NCI-H2227 (cell line): Measurements from ENCODE around the gene HDAC4.

Source experiments
- DNase-seq: peaks from one replicate; lab custom pipeline; 2025; ENCODE audit not compliant: unreplicated experiment; lab: John Stamatoyannopoulos, UW

HDAC4 gene

GRCh38 chr2:239226677-239227581 is 173.9 kb downstream of the HDAC4 start:
- no peak for DNase-seq

GRCh38 chr2:239225871-239226561 is 174.8 kb downstream of the HDAC4 start:
- no peak for DNase-seq

DNA sequence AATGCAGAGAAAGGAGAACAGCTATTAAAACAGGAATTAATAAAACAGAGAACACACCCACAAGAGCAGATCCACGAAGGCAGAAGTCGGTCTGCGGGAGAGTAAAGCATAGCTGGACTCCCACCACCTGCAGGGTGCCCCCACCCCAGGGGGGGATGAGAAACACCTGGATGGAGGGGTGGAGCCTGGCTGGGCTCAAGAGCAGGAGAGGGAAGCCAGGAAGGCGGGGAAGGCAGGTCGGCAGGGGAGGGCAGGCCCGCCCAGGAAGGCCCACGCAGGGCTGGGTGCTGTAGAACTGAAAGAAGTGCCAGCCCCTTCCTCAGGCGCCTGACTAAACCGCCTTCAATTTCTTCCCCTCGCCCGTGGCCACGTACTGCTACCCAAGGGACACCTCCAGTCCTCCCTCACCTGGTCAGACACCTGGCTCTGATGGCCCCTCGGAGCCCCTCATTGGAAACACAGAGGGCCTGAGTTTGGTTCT is 175.4 kb downstream of the HDAC4 start:
- no peak for DNase-seq

- no peak for DNase-seq
These were observed 175.9 kb downstream of the HDAC4 start for GRCh38 chr2:239224955-239225354.

- DNase-seq = no peak
These were observed 176.6 kb downstream of the HDAC4 start for GRCh38 chr2:239224199-239224570.

- DNase-seq = no peak
These were observed 177.3 kb downstream of the HDAC4 start for GRCh38 chr2:239223310-239224198.

- DNase-seq = no peak
These were observed 178.0 kb downstream of the HDAC4 start for GRCh38 chr2:239222706-239223309.

- DNase-seq = no peak
These were observed 178.5 kb downstream of the HDAC4 start for GRCh38 chr2:239222312-239222660.

- DNase-seq = no peak
These were observed 179.8 kb downstream of the HDAC4 start for GRCh38 chr2:239220981-239221396.

GRCh38 chr2:239220341-239220740 is 180.5 kb downstream of the HDAC4 start:
- no peak for DNase-seq

DNA sequence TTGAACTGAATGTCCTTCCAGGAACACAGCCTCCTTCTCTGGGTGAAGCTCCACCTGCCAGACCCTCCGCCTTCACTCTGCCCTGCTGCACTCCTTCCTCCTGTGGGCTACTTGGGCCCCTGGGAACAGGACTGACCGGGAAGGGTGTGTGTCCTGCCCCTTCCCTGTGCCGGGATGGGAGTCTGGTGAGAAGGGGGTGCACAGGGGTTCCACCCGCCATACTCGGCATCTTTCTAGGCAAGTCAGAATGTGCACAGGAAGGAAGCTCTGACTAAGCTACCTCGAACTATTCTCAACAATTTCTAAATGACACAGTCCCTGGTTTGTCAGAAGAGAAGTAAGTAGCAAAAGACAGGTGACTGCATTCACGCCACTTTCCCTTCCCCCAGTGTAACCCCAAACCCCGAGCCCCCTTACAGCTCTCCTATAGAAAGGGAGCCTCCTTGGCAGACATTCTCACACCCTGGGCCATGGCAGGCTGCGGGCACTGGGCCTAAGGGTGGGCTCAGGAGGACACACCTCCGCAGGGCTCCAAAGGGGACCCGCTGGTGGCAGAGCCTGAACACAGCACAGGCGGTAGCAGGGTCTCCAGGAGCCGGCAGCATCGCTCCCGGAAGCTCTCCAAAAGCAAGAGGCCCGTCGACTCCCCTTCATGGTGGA is 184.1 kb downstream of the HDAC4 start:
- DNase-seq = no peak

GRCh38 chr2:239215988-239216613 is 184.7 kb downstream of the HDAC4 start:
- DNase-seq = no peak

- DNase-seq = no peak
These were observed 185.5 kb downstream of the HDAC4 start for GRCh38 chr2:239215136-239215925.

- DNase-seq = no peak
These were observed 186.1 kb downstream of the HDAC4 start for GRCh38 chr2:239214725-239215124.

GRCh38 chr2:239213643-239214101 is 187.1 kb downstream of the HDAC4 start:
- DNase-seq = no peak

DNA sequence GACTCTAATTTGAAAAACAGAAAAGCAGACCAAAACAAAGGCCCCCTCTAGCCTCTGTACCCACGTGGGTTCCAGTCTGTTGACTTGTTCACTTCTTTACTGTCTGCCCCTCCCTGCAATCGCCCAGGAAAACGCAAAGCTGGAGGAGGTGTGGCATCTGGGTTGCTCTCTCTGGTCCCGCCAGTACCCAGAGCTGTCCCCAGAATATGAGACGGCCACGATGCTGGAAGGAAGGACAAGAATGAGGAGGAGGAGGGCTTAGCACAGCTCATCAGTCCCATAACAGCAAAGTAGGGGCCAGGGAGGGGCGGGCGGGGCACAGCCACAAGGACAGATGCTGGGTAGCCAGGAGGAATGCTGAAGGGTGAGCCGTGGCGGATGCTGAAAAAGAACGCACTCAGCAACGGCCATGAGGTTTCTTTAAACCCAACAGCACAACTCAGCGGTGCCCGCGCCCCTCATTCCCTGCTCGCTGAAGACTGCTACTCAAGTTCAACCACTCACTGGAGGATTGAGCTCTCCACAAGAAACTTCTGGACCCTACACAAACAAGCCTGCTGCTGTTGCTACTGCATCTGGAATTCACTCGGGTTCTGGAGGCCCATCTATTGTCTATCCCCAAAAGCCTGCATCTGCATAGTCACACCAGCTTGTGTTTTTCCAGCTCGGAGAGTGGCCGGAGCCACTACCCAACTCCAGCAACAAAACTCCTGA is 187.7 kb downstream of the HDAC4 start:
- no peak for DNase-seq

GRCh38 chr2:239212121-239212928 is 188.5 kb downstream of the HDAC4 start:
- no peak for DNase-seq
